ENCODE measurements around the gene SLC7A10.

SLC7A10 gene

DNA sequence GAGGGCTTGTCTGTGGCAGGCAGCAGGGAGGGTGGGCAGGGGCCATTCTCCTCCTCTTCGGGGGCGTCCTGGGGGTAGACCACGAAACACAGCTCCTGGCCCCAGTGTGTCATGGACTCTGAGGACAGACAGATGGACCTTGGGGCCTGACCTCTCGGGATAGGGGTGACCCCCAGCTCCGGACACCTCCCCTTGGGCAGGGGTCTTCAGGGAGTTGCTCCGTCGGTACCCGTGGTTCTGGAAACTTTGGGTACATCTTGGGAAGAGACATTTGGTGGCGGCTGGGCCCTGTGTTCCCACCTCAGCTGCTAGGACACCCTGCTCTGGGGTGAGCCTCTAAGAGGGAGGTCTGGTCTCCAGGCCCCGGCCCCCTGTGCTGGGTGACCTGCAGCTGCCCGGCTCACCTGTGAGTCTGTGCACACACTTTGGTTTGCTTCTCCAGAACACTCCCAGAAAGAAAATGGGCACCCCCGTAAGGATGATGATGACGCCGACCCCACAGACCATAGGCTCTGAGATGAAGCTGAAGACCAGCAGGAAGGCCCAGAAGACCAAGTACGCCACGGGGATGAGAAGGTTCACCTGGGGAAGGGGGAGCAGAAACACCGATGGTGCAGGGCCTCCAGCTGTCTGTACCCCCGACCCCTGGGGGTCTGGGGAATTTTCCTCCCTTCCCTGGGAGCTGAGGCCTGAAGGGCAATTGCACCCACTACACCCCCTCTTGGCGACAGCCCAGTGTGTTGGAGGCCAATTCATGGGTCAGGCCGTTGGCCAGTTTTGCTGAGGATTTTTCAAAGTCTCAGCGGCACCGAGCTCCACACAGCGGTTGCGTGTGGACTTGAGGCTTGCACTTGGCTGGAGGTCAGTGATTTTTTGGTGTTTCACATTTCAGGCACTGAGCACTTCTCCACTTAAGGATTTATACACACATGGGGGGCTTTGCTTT is 16.5 kb downstream of the SLC7A10 start:
- in situ Hi-C loops (cut with MboI; ENCODE audit: low sequenced_read_pairs, unreplicated experiment) = no loop called here
- no peak for DNase-seq (ENCODE audit: low spot score)
- TF ChIP-seq CTCF (IDR thresholded peaks at IDR 0.05; ENCODE audit: borderline replicate concordance, control extremely low read depth, extremely low read depth, insufficient read depth, missing control alignments) = no peak

DNA sequence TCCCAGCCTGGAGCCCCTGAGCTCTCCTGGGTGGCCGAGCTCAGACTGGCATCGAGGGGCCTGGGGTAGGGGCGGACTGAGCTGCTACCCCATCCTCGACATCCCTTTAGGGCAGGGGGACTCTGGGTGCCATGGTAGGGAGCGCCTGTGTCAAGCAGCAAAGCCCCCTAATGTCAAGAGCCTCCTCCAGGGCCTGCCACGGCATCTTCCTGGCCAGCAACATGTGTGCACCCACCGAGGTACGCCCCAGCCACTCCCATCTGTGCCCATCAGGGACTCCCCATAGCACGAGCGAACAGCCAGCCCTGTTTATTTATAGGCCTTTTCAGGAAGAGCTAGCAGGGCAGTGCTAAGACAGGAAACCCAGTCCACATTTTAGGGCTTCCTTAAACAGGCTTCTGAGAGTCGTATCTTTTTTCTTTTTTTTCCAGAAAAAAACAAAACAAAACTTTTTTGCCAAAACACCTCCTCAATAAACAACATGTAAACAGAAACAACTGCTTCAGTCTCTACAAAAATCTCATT is 17.2 kb downstream of the SLC7A10 start:
- TF ChIP-seq CTCF (IDR thresholded peaks at IDR 0.05; ENCODE audit: borderline replicate concordance, control extremely low read depth, extremely low read depth, insufficient read depth, missing control alignments) = no peak
- DNase-seq (ENCODE audit: low spot score) = no peak
- in situ Hi-C loops (cut with MboI; ENCODE audit: low sequenced_read_pairs, unreplicated experiment) = no loop called here

- DNase-seq (ENCODE audit: low spot score) = no peak
- no peak for TF ChIP-seq CTCF (IDR thresholded peaks at IDR 0.05; ENCODE audit: borderline replicate concordance, control extremely low read depth, extremely low read depth, insufficient read depth, missing control alignments)
Measured at GRCh38 chr19:33207903-33208302, 17.7 kb downstream of the SLC7A10 start.

DNA sequence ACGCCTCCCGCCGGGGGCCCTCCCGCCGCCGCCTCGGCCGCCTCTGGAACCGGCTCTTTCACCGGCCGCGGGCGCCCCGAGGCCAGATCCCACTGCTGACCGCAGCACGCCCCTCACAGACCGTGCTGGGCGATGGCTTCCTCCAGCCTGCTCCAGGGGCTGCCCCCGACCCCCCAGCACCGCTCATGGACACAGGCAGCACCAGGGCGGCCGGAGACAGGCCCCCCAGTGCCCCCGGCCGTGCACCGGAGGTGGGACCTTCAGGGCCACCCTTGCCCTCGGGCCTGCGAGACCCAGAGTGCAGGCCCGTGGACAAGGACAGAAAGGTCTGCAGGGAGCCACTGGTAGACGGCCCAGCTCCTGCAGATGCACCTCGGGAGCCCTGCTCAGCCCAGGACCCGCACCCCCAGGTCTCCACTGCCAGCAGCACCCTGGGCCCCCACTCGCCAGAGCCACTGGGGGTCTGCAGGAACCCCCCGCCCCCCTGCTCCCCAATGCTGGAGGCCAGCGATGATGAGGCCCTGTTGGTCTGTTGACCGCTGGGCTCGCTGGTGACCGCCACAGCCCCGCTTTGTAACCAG is 18.5 kb downstream of the SLC7A10 start:
- in situ Hi-C loops (cut with MboI; ENCODE audit: low sequenced_read_pairs, unreplicated experiment) = no loop called here
- no peak for TF ChIP-seq CTCF (IDR thresholded peaks at IDR 0.05; ENCODE audit: borderline replicate concordance, control extremely low read depth, extremely low read depth, insufficient read depth, missing control alignments)
- no peak for DNase-seq (ENCODE audit: low spot score)

More at GRCh38 chr19:33207903-33208302, 17.7 kb downstream of the SLC7A10 start:
- in situ Hi-C loops (cut with MboI; ENCODE audit: low sequenced_read_pairs, unreplicated experiment) = no loop called here

DNA sequence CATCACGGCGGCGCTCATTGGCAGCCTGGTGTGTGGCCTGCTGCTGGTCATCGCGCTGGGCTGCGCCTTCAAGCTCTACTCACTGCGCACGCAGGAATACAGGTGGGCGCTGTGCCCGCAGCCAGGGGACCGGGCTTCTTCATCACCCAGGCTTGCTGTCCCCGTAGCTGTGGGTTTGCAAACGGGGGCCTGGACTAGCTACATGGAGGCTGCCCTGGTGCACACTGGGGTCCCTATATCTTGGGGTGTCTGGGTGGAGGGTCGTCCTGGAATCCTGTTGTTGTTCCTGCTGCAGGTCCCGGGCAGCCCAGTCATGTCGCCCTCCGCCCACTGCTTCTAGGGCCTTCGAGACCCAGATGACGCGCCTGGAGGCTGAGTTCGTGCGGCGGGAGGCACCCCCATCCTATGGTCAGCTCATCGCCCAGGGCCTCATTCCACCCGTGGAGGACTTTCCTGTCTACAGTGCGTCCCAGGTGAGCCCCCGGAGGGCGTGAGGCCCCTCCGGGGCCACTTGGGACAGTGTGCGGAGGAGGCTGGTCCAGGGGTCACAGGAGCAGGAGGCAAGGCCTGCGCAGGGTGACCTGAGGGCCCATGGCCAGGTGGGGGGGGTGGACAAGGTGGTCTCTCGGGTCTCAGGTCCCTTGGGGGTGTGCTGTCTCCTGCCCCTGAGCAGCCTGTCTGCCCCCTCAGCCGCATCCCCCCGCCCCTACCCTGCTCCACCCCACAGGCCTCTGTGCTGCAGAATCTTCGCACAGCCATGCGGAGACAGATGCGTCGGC is 19.2 kb downstream of the SLC7A10 start:
- TF ChIP-seq CTCF (IDR thresholded peaks at IDR 0.05; ENCODE audit: borderline replicate concordance, control extremely low read depth, extremely low read depth, insufficient read depth, missing control alignments) = no peak
- in situ Hi-C loops (cut with MboI; ENCODE audit: low sequenced_read_pairs, unreplicated experiment) = no loop called here
- no peak for DNase-seq (ENCODE audit: low spot score)
